ENCODE measurements around the gene TNS1. TPM values are rescaled to one million over a fixed set of nuclear protein-coding genes. Genes with fewer than 3 reads are reported as not detected.
A peak's percentile ranks its signal among the peaks of the same experiment; 100 is the strongest.

The TNS1 gene
- total RNA-seq, 2 donors from 2014 or later: 1,836 to 2,296 TPM

DNA sequence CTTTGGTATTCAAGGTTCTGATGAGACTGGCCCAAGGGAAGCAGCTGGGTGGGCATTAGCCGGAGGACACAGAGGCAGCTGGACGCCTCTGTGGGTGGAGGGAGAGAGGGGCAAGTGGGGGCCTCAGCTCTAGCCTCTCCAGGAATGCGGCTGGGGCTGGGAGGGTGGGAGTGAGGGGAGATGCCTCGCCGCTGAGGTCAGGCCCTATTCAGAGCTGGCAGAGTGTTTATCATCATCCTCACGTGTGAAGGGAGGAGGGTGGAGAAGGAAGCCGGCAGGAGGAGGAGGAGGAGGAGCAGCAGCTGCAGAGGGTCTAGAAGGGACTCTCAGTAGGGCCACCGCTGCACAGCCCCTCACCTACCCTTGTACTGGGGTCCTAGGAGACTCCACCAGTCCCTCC lies 43.1 kb downstream of the TNS1 start:
- Histone ChIP-seq H3K9me3 (no peaks in the 10 kb centered on the region), H3K4me1 (ENCODE audit: control insufficient read depth in 1 of 2, low read depth in 2 of 2) (peaks cover 29 to 91% of the 10 kb centered on the region in 2 donors), H3K36me3 (no peaks in the 10 kb centered on the region), H3K27ac (peak overlapping the region; percentile 88 to 93), H3K4me3 (no peak overlapping the region), H3K27me3 (replicated peaks; ENCODE audit: insufficient read depth) (no peaks in the 10 kb centered on the region)
- peak; percentile 1 for DNase-seq (ENCODE audit: low spot score)
- TF ChIP-seq, protein P1, sequence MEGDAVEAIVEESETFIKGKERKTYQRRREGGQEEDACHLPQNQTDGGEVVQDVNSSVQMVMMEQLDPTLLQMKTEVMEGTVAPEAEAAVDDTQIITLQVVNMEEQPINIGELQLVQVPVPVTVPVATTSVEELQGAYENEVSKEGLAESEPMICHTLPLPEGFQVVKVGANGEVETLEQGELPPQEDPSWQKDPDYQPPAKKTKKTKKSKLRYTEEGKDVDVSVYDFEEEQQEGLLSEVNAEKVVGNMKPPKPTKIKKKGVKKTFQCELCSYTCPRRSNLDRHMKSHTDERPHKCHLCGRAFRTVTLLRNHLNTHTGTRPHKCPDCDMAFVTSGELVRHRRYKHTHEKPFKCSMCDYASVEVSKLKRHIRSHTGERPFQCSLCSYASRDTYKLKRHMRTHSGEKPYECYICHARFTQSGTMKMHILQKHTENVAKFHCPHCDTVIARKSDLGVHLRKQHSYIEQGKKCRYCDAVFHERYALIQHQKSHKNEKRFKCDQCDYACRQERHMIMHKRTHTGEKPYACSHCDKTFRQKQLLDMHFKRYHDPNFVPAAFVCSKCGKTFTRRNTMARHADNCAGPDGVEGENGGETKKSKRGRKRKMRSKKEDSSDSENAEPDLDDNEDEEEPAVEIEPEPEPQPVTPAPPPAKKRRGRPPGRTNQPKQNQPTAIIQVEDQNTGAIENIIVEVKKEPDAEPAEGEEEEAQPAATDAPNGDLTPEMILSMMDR (IDR thresholded peaks at IDR 0.05): no peak
- ATAC-seq (ENCODE audit: insufficient number of reproducible peaks, low FRiP score, low read depth): no peak

DNA sequence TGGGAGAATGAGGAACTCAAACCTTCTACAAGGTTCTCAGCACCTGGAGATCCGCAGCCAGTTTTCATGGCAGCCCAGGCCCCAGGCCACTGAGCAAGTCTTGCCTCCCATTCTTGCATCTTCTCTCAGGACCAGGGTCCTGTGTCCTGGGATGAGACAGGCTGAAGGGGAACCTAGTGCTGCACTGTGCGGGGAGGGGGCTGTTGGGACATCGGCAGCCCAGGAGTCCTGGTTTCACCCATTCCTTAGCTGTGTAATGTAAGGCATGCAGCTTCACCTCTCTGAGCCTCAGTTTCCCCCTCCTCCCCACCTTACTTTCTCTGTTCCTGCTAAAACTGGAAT lies 43.9 kb downstream of the TNS1 start:
- DNase-seq (ENCODE audit: low spot score) (no peak), ATAC-seq (ENCODE audit: insufficient number of reproducible peaks, low FRiP score, low read depth) (no peak)
- TF ChIP-seq, protein P1 (IDR thresholded peaks at IDR 0.05): no peak
- H3K9me3 ChIP-seq: no peaks in the 10 kb centered on the region
- H3K4me3 ChIP-seq: no peak overlapping the region
- H3K27ac ChIP-seq: peak overlapping the region; percentile 88 to 93
- H3K27me3 ChIP-seq (replicated peaks; ENCODE audit: insufficient read depth): no peaks in the 10 kb centered on the region
- H3K36me3 ChIP-seq: no peaks in the 10 kb centered on the region
- H3K4me1 ChIP-seq (ENCODE audit: control insufficient read depth in 1 of 2, low read depth in 2 of 2): peaks cover 32 to 91% of the 10 kb centered on the region in 2 donors

DNA sequence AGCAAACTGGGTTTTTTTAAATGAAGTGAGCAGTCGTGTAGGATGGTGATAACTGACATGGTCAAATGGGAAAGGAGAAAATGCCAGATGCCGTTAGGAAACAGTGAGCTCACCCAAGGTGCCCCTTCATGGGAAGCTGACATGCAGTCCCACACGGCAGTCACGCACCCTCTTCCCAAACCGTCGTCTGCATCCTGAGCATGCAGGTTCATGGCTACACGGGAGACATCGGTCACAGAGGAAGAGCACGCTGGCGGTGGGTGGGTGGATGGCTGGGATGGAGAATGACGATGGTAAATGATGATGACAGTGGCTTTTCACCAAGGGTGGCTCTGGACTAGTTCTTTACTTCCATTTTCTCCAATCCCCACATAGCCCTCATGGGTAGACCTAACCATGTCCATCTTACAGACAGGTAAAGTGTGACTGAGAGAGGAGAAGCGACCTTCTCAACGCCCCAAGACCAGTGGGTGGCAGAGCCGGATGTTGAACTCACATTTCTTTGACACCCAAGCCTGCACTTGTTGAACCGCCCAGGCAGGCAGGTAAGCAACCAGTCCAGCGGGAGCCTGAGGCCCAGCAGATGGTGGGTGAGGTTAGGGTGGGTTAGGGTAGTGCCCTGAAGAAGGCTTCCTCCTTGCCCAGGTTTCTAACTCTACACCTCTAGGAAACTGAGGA lies 44.5 kb downstream of the TNS1 start:
- Histone ChIP-seq H3K4me3 (no peak overlapping the region), H3K27ac (peak overlapping the region; percentile 88 to 93), H3K36me3 (no peaks in the 10 kb centered on the region), H3K4me1 (ENCODE audit: control insufficient read depth in 1 of 2, low read depth in 2 of 2) (peaks cover 37 to 91% of the 10 kb centered on the region in 2 donors), H3K27me3 (replicated peaks; ENCODE audit: insufficient read depth) (no peaks in the 10 kb centered on the region), H3K9me3 (no peaks in the 10 kb centered on the region)
- ATAC-seq (ENCODE audit: insufficient number of reproducible peaks, low FRiP score, low read depth) (no peak), DNase-seq (ENCODE audit: low spot score) (no peak)
- TF ChIP-seq, protein P1 (IDR thresholded peaks at IDR 0.05): no peak

DNA sequence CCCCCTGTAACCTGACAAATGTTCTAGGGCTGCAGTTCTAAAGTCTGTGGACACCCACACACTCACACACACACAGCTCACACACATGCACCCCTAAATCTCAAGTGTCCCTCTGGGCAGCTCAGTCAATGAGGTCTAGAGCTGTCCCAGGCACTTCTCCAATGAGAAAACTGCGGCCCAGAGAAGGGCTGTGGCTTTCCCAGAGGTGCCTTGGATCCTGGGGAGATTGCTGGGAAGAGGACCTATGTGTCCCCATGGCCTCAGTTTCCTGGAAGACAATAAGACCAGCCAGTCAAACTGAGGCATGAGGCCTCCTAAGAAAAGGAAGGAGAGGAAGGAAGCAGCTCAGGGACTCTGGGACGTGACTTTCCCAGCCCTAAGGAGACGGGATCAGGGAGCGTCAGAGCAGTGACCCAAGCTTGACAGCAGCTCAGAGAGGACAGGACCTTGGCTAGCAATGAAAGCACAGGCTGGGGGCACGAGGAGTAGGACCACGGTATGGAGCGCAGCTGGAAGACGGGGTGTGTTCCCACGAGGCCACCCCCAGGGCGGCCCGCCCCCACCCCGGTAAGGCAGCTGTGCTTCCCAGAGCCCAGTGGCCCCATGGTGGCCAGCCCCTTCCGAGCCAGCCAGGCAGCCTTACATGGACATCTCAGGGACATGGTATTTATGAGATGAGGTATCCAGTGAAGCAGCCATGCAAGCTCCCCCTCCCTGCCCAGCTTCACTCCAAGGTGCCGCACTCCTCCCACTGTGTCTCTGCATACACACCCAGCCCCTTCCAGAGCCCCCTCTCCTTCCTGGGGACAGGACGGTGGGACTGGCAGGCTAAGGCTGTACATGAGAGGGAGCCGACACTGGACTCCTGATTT lies 46.0 kb downstream of the TNS1 start:
- peak overlapping the region; percentile 88 to 93 for H3K27ac ChIP-seq
- ATAC-seq (ENCODE audit: insufficient number of reproducible peaks, low FRiP score, low read depth) (no peak), DNase-seq (ENCODE audit: low spot score) (no peak)
- TF ChIP-seq, protein P1 (IDR thresholded peaks at IDR 0.05): no peak
- H3K27me3 ChIP-seq (replicated peaks; ENCODE audit: insufficient read depth): no peaks in the 10 kb centered on the region
- H3K36me3 ChIP-seq: no peaks in the 10 kb centered on the region
- peak overlapping the region; percentile 20 for H3K4me3 ChIP-seq
- H3K9me3 ChIP-seq: no peaks in the 10 kb centered on the region
- H3K4me1 ChIP-seq (ENCODE audit: control insufficient read depth in 1 of 2, low read depth in 2 of 2): peaks cover 50 to 98% of the 10 kb centered on the region in 2 donors

DNA sequence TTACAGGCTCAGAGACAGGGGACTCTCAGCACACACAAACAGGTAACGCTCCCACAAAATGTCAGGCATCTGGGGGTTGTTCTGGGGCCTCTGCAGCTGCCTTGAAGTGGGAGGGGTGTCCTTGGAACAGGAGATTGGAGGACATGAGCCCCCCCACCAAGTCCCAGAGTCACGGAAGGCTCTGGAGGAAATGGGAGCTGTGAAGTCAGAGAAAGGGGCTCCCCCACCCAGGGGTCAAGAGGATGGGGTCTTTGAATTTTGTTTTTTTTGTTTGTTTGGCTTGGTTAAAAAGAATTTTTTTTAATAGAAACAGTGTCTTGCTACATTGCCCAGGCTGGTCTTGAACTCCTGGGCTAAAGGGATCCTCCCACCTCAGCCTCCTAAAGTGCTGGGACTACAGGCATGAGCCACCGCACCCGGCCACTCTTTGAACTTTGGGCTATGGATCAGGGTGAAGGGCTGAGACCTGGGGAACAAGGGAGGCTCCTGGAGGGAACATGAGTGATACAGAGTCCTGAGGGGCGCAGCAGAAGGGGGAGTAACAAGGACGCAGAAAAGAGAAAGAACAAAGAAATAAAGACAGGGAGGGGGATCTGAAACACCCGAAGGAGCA lies 46.8 kb downstream of the TNS1 start:
- DNase-seq (ENCODE audit: low spot score): no peak
- no peaks in the 10 kb centered on the region for H3K36me3 ChIP-seq
- peaks cover 55 to 99% of the 10 kb centered on the region in 2 donors for H3K4me1 ChIP-seq (ENCODE audit: control insufficient read depth in 1 of 2, low read depth in 2 of 2)
- H3K27ac ChIP-seq: peak overlapping the region; percentile 88 to 93
- H3K27me3 ChIP-seq (replicated peaks; ENCODE audit: insufficient read depth): no peaks in the 10 kb centered on the region
- ATAC-seq (ENCODE audit: insufficient number of reproducible peaks, low FRiP score, low read depth): no peak
- H3K9me3 ChIP-seq: no peaks in the 10 kb centered on the region
- TF ChIP-seq, protein P1 (IDR thresholded peaks at IDR 0.05): no peak
- H3K4me3 ChIP-seq: no peak overlapping the region
